Cardiac septum (tissue), 1 donor: ENCODE measurements around the gene CFAP410. TPM values are rescaled to one million over a fixed set of nuclear protein-coding genes. Genes with fewer than 3 reads are reported as not detected.

ENCODE experiments used
- DNase-seq: peaks from one replicate; pipeline ENCODE4 v3.0.0-alpha.2; 2020; ENCODE audit warnings: low spot score
- intact Hi-C: fragments of 100-400 bp; cut with DNase I; formaldehyde crosslinking; loops from one replicate; pipeline ENCODE4 v1.14.0; 2022
- total RNA-seq: library from RNA; stranded (reverse); fragmentation: NEBNext Ultra II Directional; extraction: Animal tissue kit (Norgen Biotek cat#: 25700); gene quantifications from one replicate; pipeline ENCODE4 v1.2.1, GENCODE V29; 2021
- donor health status: DM: no; HTN: no; CAD: no.

CFAP410 gene
- total RNA-seq, 1 donor from 2014 or later, result 15.8 TPM

GRCh38 chr21:44323591-44323990, 15.6 kb downstream of the CFAP410 start:
- intact Hi-C loops, result no loop called here
- DNase-seq, result no peak

- DNase-seq, result no peak
These were observed 16.4 kb downstream of the CFAP410 start for GRCh38 chr21:44322621-44323325.

GRCh38 chr21:44321846-44322450, 17.2 kb downstream of the CFAP410 start:
- DNase-seq, result no peak

More at GRCh38 chr21:44322621-44323325, 16.4 kb downstream of the CFAP410 start:
- intact Hi-C loops, result no loop called here

GRCh38 chr21:44320847-44321246, 18.3 kb downstream of the CFAP410 start:
- intact Hi-C loops, result no loop called here
- no peak for DNase-seq

More at GRCh38 chr21:44321846-44322450, 17.2 kb downstream of the CFAP410 start:
- intact Hi-C loops, result no loop called here

GRCh38 chr21:44319407-44320065, 19.7 kb downstream of the CFAP410 start:
- DNase-seq, result no peak
- intact Hi-C loops, result no loop called here

GRCh38 chr21:44318489-44319285, 20.5 kb downstream of the CFAP410 start:
- intact Hi-C loops, result no loop called here
- no peak for DNase-seq

GRCh38 chr21:44317871-44318270, 21.3 kb downstream of the CFAP410 start:
- intact Hi-C loops, result no loop called here
- DNase-seq, result no peak

- DNase-seq, result no peak
- intact Hi-C loops, result no loop called here
These were observed 21.9 kb downstream of the CFAP410 start for GRCh38 chr21:44317241-44317782.

GRCh38 chr21:44316277-44316900, 22.8 kb downstream of the CFAP410 start:
- DNase-seq, result no peak
- intact Hi-C loops, result no loop called here

- no peak for DNase-seq
- intact Hi-C loops, result no loop called here
These were observed 23.4 kb downstream of the CFAP410 start for GRCh38 chr21:44315691-44316203.

GRCh38 chr21:44314561-44314960, 24.6 kb downstream of the CFAP410 start:
- DNase-seq, result no peak
- intact Hi-C loops, result no loop called here

GRCh38 chr21:44314128-44314527, 25.1 kb downstream of the CFAP410 start:
- intact Hi-C loops, result no loop called here
- no peak for DNase-seq

GRCh38 chr21:44313451-44313850, 25.7 kb downstream of the CFAP410 start:
- DNase-seq, result no peak
- intact Hi-C loops, result no loop called here

GRCh38 chr21:44312716-44313115, 26.5 kb downstream of the CFAP410 start:
- DNase-seq, result no peak
- intact Hi-C loops, result no loop called here

- no peak for DNase-seq
- intact Hi-C loops, result no loop called here
These were observed 27.1 kb downstream of the CFAP410 start for GRCh38 chr21:44312089-44312488.

- DNase-seq, result no peak
- intact Hi-C loops, result no loop called here
These were observed 28.3 kb downstream of the CFAP410 start for GRCh38 chr21:44310628-44311507.

- DNase-seq, result no peak
- intact Hi-C loops, result loop anchor here (10.0 kb wide), 1 partner anchor 292 kb away; the partner anchor contains the start of gene TRAPPC10
These were observed 32.1 kb downstream of the CFAP410 start for GRCh38 chr21:44306936-44307704.
